ENCODE data around the gene GCC2. TPM values are rescaled to one million over a fixed set of nuclear protein-coding genes. Genes with fewer than 3 reads are reported as not detected.

GCC2 gene
- total and polyA plus RNA-seq, 2 of the 13 experiments (the other 11 are each of a cell fraction or from before 2014, with no cell fraction given) = 17.6 to 22.5 TPM

- peak; percentile 88 for TF ChIP-seq FOXC1 (CRISPR knock-in tag; IDR thresholded peaks at IDR 0.05; ENCODE audit: borderline replicate concordance)
- no peak for TF ChIP-seq THRA (CRISPR knock-in tag; IDR thresholded peaks at IDR 0.05; ENCODE audit: borderline replicate concordance)
- TF ChIP-seq ZNF577 (CRISPR knock-in tag; IDR thresholded peaks at IDR 0.05; ENCODE audit: borderline replicate concordance, low read depth) = no peak
- TF ChIP-seq DPF2 (CRISPR knock-in tag; IDR thresholded peaks at IDR 0.05; ENCODE audit: borderline replicate concordance, low read depth) = no peak
- no peak; the same call in 1 of the 2 replicates for TF ChIP-seq GPN1 (CRISPR knock-in tag; IDR thresholded peaks at IDR 0.05; ENCODE audit: borderline replicate concordance)
- peak; percentile 96 for TF ChIP-seq ZNF224 (CRISPR knock-in tag; IDR thresholded peaks at IDR 0.05)
- TF ChIP-seq ISL2 (CRISPR knock-in tag; IDR thresholded peaks at IDR 0.05) = peak; percentile 58; the same call in 1 of the 2 replicates
- peak; percentile 91; the same call in 1 of the 2 replicates for TF ChIP-seq SMAD1 (CRISPR knock-in tag; IDR thresholded peaks at IDR 0.05; ENCODE audit: borderline replicate concordance, low read depth)
- TF ChIP-seq SKIL (CRISPR knock-in tag; IDR thresholded peaks at IDR 0.05; ENCODE audit: borderline replicate concordance) = peak; percentile 97
- TF ChIP-seq SIN3A (IDR thresholded peaks at IDR 0.05; ENCODE audit: borderline replicate concordance, low read depth, low read length) = peak; percentile 95; the same call in 1 of the 2 replicates
- no peak for TF ChIP-seq GRHL1 (CRISPR knock-in tag; conservative IDR thresholded peaks at IDR 0.05)
- no peak for TF ChIP-seq ZBTB39 (CRISPR knock-in tag; IDR thresholded peaks at IDR 0.05)
- no peak for TF ChIP-seq ZNF24 (IDR thresholded peaks at IDR 0.05)
- TF ChIP-seq SNRNP70 (IDR thresholded peaks at IDR 0.05; ENCODE audit: low read depth, low read length) = no peak
- TF ChIP-seq ZNF510 (CRISPR knock-in tag; IDR thresholded peaks at IDR 0.05; ENCODE audit: low read depth) = 0 out of 2 replicates have a peak, but pooled peaks have one; percentile 28
- TF ChIP-seq ARID4A (CRISPR knock-in tag; IDR thresholded peaks at IDR 0.05; ENCODE audit: borderline replicate concordance) = peak; percentile 99
These were observed at the start of gene GCC2 (continued) for GRCh38 chr2:108448678-108449409.
